H1 (cell line): ENCODE data around the gene MACROD1. TPM values are rescaled to one million over a fixed set of nuclear protein-coding genes. Genes with fewer than 3 reads are reported as not detected.

ENCODE experiments used
- CTCF ChIA-PET: fragments of 300-600 bp; sonication (Branson Sonifier 250); formaldehyde crosslinking; loops from one replicate; lab custom pipeline; 2021; ENCODE audit not compliant: partially characterized antibody; lab: Charles Lee
- POLR2A ChIA-PET: fragments of 300-600 bp; sonication (Branson Sonifier 250); formaldehyde crosslinking; loops from one replicate; lab custom pipeline; 2021; ENCODE audit warnings: inconsistent platforms; ENCODE audit not compliant: partially characterized antibody; lab: Charles Lee
- DNase-seq, 2 experiments: peaks; one replicate each; pipeline versions ENCODE4 v3.0.0 to v3.0.0-alpha.2; 2010 to 2022; ENCODE audit warnings: low spot score in 2 of 2, low read depth in 1 of 2, mixed read lengths in 1 of 2
- FAIRE-seq: peaks from 2 replicates; lab custom pipeline; 2011; peaks lifted over from hg19 to GRCh38; lab: Jason Lieb, UNC
- H2AFZ ChIP-seq: 2 replicates; pipeline ENCODE4 v1.8.1; 2012; ENCODE audit warnings: low read length, inconsistent platforms
- H2AK5ac ChIP-seq: 2 replicates; pipeline ENCODE4 v1.6.1; 2013; ENCODE audit warnings: low read depth, low read length
- H2BK120ac ChIP-seq: replicated peaks from 2 replicates; pipeline ENCODE3; 2013; ENCODE audit warnings: low read depth, low read length, inconsistent platforms
- H2BK12ac ChIP-seq: 2 replicates; pipeline ENCODE4 v1.6.1; 2013; ENCODE audit warnings: low read depth, low read length
- H2BK15ac ChIP-seq: 2 replicates; pipeline ENCODE4 v1.6.1; 2013; ENCODE audit warnings: low read length
- H2BK20ac ChIP-seq: 2 replicates; pipeline ENCODE4 v1.6.1; 2013; ENCODE audit warnings: low read length
- H2BK5ac ChIP-seq: 2 replicates; pipeline ENCODE4 v1.6.1; 2013; ENCODE audit warnings: low read depth, low read length
- H3K14ac ChIP-seq: 2 replicates; pipeline ENCODE4 v1.6.1; 2013; ENCODE audit warnings: inconsistent platforms; ENCODE audit not compliant: insufficient read length
- H3K18ac ChIP-seq: 2 replicates; pipeline ENCODE4 v1.6.1; 2013; ENCODE audit warnings: low read length; ENCODE audit errors: extremely low read depth
- H3K23ac ChIP-seq: 2 replicates; pipeline ENCODE4 v1.6.1; 2013; ENCODE audit warnings: inconsistent platforms; ENCODE audit not compliant: insufficient read length
- H3K23me2 ChIP-seq: 2 replicates; pipeline ENCODE4 v1.6.1; 2013; ENCODE audit warnings: low read depth, low read length
- H3K27ac ChIP-seq: 2 replicates; pipeline ENCODE4 v1.6.1; 2011; ENCODE audit warnings: low read depth, low read length, inconsistent platforms
- H3K27me3 ChIP-seq, 4 experiments: replicated peaks in 1 of 4; 1 replicate in 1 of 4; 2 replicates in 3 of 4; pipeline versions ENCODE4 v1.6.1 to v1.8.1; 2011 to 2013; ENCODE audit warnings: low read length in 3 of 4, mild to moderate bottlenecking in 3 of 4, inconsistent platforms in 2 of 4, mixed read lengths in 2 of 4, moderate library complexity in 1 of 4; ENCODE audit not compliant: control insufficient read depth in 3 of 4, insufficient read depth in 3 of 4; ENCODE audit errors: extremely low read depth in 1 of 4
- H3K36me3 ChIP-seq, 4 experiments: 2 replicates each; pipeline versions ENCODE4 v1.6.1 to v1.8.1; 2011 to 2013; ENCODE audit warnings: mild to moderate bottlenecking in 4 of 4, low read length in 3 of 4, moderate library complexity in 2 of 4, control low read depth in 1 of 4, inconsistent platforms in 1 of 4; ENCODE audit not compliant: insufficient read depth in 4 of 4, control insufficient read depth in 2 of 4
- H3K4ac ChIP-seq: replicated peaks from 2 replicates; pipeline ENCODE3; 2013; ENCODE audit warnings: low read length, low read depth, mixed read lengths, inconsistent platforms; ENCODE audit not compliant: insufficient read length
- H3K4me1 ChIP-seq, 4 experiments: replicated peaks in 1 of 4; 1 replicate in 1 of 4; 2 replicates in 3 of 4; pipeline versions ENCODE4 v1.6.1 to v1.8.1; 2011 to 2013; ENCODE audit warnings: low read length in 3 of 4, inconsistent platforms in 2 of 4, mixed read lengths in 1 of 4; ENCODE audit not compliant: insufficient read depth in 4 of 4, control insufficient read depth in 3 of 4
- H3K4me2 ChIP-seq, 2 experiments: 2 replicates each; pipeline versions ENCODE4 v1.6.1 to v1.8.1; 2011 to 2013; ENCODE audit warnings: low read depth in 2 of 2, low read length in 2 of 2, control low read depth in 1 of 2, inconsistent platforms in 1 of 2, mild to moderate bottlenecking in 1 of 2; ENCODE audit not compliant: insufficient read depth in 1 of 2
- H3K4me3 ChIP-seq, 4 experiments: fragments of 200-600, 300-600 bp in 1 of 4; sonication (generic), shearing (Covaris generic), sonication (Bioruptor Twin) in 1 of 4; 2 replicates each; pipeline versions ENCODE4 v1.5.1 to v1.8.1; 2011 to 2016; ENCODE audit warnings: low read length in 4 of 4, low read depth in 3 of 4, control low read depth in 2 of 4, inconsistent platforms in 2 of 4, mild to moderate bottlenecking in 2 of 4, mixed read lengths in 1 of 4, moderate library complexity in 1 of 4; ENCODE audit not compliant: insufficient read depth in 2 of 4; ENCODE audit errors: extremely low read depth in 1 of 4
- H3K56ac ChIP-seq: replicated peaks from 2 replicates; pipeline ENCODE3; 2013; ENCODE audit warnings: low read depth, mild to moderate bottlenecking, mixed read lengths, low read length, inconsistent platforms; ENCODE audit not compliant: insufficient read length
- H3K79me1 ChIP-seq: 2 replicates; pipeline ENCODE4 v1.6.1; 2013; ENCODE audit warnings: low read depth, low read length, control low read depth
- H3K79me2 ChIP-seq, 2 experiments: 2 replicates each; pipeline versions ENCODE4 v1.6.1 to v1.8.1; 2012 to 2013; ENCODE audit warnings: low read length in 2 of 2, mild to moderate bottlenecking in 2 of 2, inconsistent platforms in 1 of 2; ENCODE audit not compliant: insufficient read depth in 2 of 2, control insufficient read depth in 1 of 2
- H3K9ac ChIP-seq, 4 experiments: replicated peaks in 1 of 4; 1 replicate in 1 of 4; 2 replicates in 3 of 4; pipeline versions ENCODE4 v1.6.1 to v1.8.1; 2011 to 2013; ENCODE audit warnings: low read depth in 3 of 4, low read length in 3 of 4, control low read depth in 2 of 4, mild to moderate bottlenecking in 2 of 4, moderate library complexity in 2 of 4, inconsistent platforms in 1 of 4; ENCODE audit errors: extremely low read depth in 1 of 4
- H3K9me3 ChIP-seq, 2 experiments: 2 replicates each; pipeline versions ENCODE4 v1.6.1 to v1.8.1; 2012 to 2013; ENCODE audit warnings: mild to moderate bottlenecking in 2 of 2, moderate library complexity in 2 of 2, control low read depth in 1 of 2, inconsistent platforms in 1 of 2, low read depth in 1 of 2, low read length in 1 of 2, mixed read lengths in 1 of 2; ENCODE audit not compliant: insufficient read depth in 2 of 2
- H4K20me1 ChIP-seq, 2 experiments: replicated peaks in 1 of 2; 2 replicates each; pipeline versions ENCODE3 to v1.8.1; 2011 to 2013; ENCODE audit warnings: inconsistent platforms in 2 of 2, low read length in 2 of 2, mild to moderate bottlenecking in 1 of 2; ENCODE audit not compliant: insufficient read depth in 2 of 2, control insufficient read depth in 1 of 2
- H4K5ac ChIP-seq: 2 replicates; pipeline ENCODE4 v1.6.1; 2013; ENCODE audit warnings: low read length, low read depth, mixed read lengths, inconsistent platforms; ENCODE audit not compliant: insufficient read length
- H4K8ac ChIP-seq: 2 replicates; pipeline ENCODE4 v1.8.0; 2013; ENCODE audit warnings: mild to moderate bottlenecking, moderate library complexity, low read length, inconsistent platforms; ENCODE audit not compliant: insufficient read depth; ENCODE audit errors: extremely low read depth
- H4K91ac ChIP-seq: replicated peaks from 2 replicates; pipeline ENCODE3; 2013; ENCODE audit warnings: low read length, mixed read lengths, inconsistent platforms; ENCODE audit not compliant: insufficient read length
- BCL11A ChIP-seq, 2 experiments: IDR thresholded peaks; one replicate each; pipeline ENCODE4 v1.6.1; 2011; ENCODE audit warnings: low read depth in 2 of 2, low read length in 2 of 2, mild to moderate bottlenecking in 2 of 2
- CBX8 ChIP-seq: fragments of 300-800, 300-1000 bp; sonication (generic); IDR thresholded peaks from 2 replicates; pipeline ENCODE4 v1.7.1; 2016; ENCODE audit warnings: low read depth, low read length, borderline replicate concordance
- CHD1 ChIP-seq: IDR thresholded peaks from 2 replicates; pipeline ENCODE4 v1.6.1; 2012; ENCODE audit warnings: low read depth, low read length, improper control_type of control experiment
- EZH2 ChIP-seq: fragments of 200-600 bp; sonication (generic); IDR thresholded peaks from 2 replicates; pipeline ENCODE4 v1.7.1; 2012; ENCODE audit warnings: low read depth, mild to moderate bottlenecking, moderate library complexity, low read length, inconsistent platforms; ENCODE audit not compliant: severe bottlenecking
- FOSL1 ChIP-seq: IDR thresholded peaks from 2 replicates; pipeline ENCODE4 v1.6.1; 2011; ENCODE audit warnings: mild to moderate bottlenecking, low read depth, low read length, moderate library complexity; ENCODE audit not compliant: insufficient read depth
- HDAC2 ChIP-seq, 2 experiments: fragments of 300-600 bp in 1 of 2; sonication (generic) in 1 of 2; IDR thresholded peaks; 2 replicates each; pipeline ENCODE4 v1.6.1; 2011 to 2012; ENCODE audit warnings: low read depth in 2 of 2, low read length in 2 of 2, mild to moderate bottlenecking in 2 of 2, moderate library complexity in 2 of 2, borderline replicate concordance in 1 of 2, inconsistent platforms in 1 of 2
- JUN ChIP-seq: IDR thresholded peaks from 2 replicates; pipeline ENCODE4 v1.6.1; 2011; ENCODE audit warnings: low read depth, mild to moderate bottlenecking, improper control_type of control experiment, low read length
- KDM1A ChIP-seq: fragments of 200-600, 300-600 bp; sonication (generic); IDR thresholded peaks from 2 replicates; pipeline ENCODE4 v1.7.1; 2016; ENCODE audit warnings: mild to moderate bottlenecking, low read length, borderline replicate concordance
- KDM5A ChIP-seq: fragments of 200-600 bp; IDR thresholded peaks from 2 replicates; pipeline ENCODE4 v1.7.1; 2012; ENCODE audit warnings: mild to moderate bottlenecking, low read length, inconsistent platforms, mixed read lengths
- RXRA ChIP-seq: IDR thresholded peaks from 2 replicates; pipeline ENCODE4 v1.6.1; 2011; ENCODE audit warnings: low read depth, mild to moderate bottlenecking, low read length, moderate library complexity; ENCODE audit not compliant: insufficient read depth
- SP1 ChIP-seq: IDR thresholded peaks from 2 replicates; pipeline ENCODE4 v1.6.1; 2011; ENCODE audit warnings: low read depth, low read length
- SUZ12 ChIP-seq: fragments of 200-600 bp; sonication (generic); IDR thresholded peaks from 2 replicates; pipeline ENCODE4 v1.6.1; 2012; ENCODE audit warnings: mild to moderate bottlenecking, inconsistent platforms, low read length, moderate library complexity, mixed read lengths
- WGBS, 2 experiments: shearing (Covaris generic) in 1 of 2; methylation state at CpG; one replicate each; pipeline versions ENCODE4 v1.1.6 to v1.1.7; 2013 to 2015; ENCODE audit warnings: low lambda C conversion rate in 2 of 2, mixed read lengths in 2 of 2, inconsistent platforms in 1 of 2, low coverage in 1 of 2, missing lambda C conversion rate in 1 of 2; ENCODE audit not compliant: insufficient replicate concordance in 2 of 2, insufficient coverage in 1 of 2, insufficient read length in 1 of 2; ENCODE audit errors: extremely low coverage in 1 of 2, missing lambda C conversion rate in 1 of 2; 5-methylcytosine and 5-hydroxymethylcytosine counted together
- polyA plus RNA-seq, 7 experiments: library from polyadenylated mRNA; depleted of rRNA in 3 of 7; stranded (reverse) in 5 of 7; unstranded in 2 of 7; fragments of >200 nt in 5 of 7; fragments of 200-250 nt in 2 of 7; gene quantifications; 1 replicate in 5 of 7; 2 replicates in 1 of 7; 4 replicates in 1 of 7; pipeline versions ENCODE4 v1.2.1 to v1.2.3, GENCODE V29; 2011 to 2013; ENCODE audit warnings: missing spikeins in 2 of 7, mixed read lengths in 2 of 7
- total RNA-seq: library from RNA; stranded (reverse); fragmentation: NEBNext Ultra II Directional; extraction: Animal tissue kit (Norgen Biotek cat#: 25700); gene quantifications from 2 replicates; pipeline ENCODE4 v1.2.1, GENCODE V29; 2021
- TF ChIP-seq, protein P1 (sequence below): IDR thresholded peaks from 2 replicates; pipeline ENCODE4 v1.6.1; 2011; ENCODE audit warnings: low read depth, mild to moderate bottlenecking, low read length; ENCODE audit not compliant: insufficient read depth

The MACROD1 gene
- total and polyA plus RNA-seq, 2 of the 8 experiments (the other 6 are each of a cell fraction or from before 2014, with no cell fraction given), result 19.5 to 34.1 TPM

DNA sequence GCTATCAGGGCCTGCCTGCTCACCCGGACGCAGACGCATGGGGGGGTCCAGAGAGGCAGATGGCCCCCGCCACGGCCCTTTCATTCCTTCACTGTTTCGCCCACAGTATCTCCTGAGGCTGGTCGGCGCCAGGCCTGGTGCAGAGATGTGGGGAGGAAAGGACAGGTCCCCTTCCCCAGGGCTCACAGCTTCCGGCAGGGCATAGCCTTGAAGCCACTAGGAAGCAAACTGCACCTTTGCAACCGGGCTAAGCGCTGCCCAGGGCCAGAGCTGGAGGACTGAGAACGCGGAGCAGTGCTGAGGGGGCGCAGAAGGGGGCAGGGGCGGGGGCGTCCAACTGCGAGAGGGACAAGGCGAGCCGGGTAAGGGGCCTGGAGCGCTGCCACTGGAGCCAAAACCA is 150.4 kb downstream of the MACROD1 start:
- peaks cover 0 to 2% of the 10 kb centered on the region in 2 experiments; a peak in 1 of 4 replicates for H3K9me3 ChIP-seq
- no peak overlapping the region for H3K4ac ChIP-seq
- H3K23ac ChIP-seq, result no peak overlapping the region
- peak overlapping the region; percentile 39; the same call in 1 of the 2 replicates for H2AK5ac ChIP-seq
- H2BK5ac ChIP-seq, result no peak overlapping the region
- no peaks in the 10 kb centered on the region for H3K79me2 ChIP-seq
- peaks cover 0 to 9% (median 4%) of the 10 kb centered on the region in 4 experiments; a peak in 4 of 7 replicates for H3K4me1 ChIP-seq
- H4K8ac ChIP-seq, result 0 out of 2 replicates have a peak overlapping the region, but pooled peaks have one; percentile 16
- H4K5ac ChIP-seq, result no peak overlapping the region
- H4K91ac ChIP-seq, result no peak overlapping the region
- POLR2A ChIA-PET, result interaction anchor here (1.1 to 1.8 kb wide), 6 partner anchors 8 to 150 kb away, joined by 3 to 12 read pairs (median 4); partner anchors contain the start of gene MACROD1
- CTCF ChIA-PET, result interaction anchor here (0.6 to 8.2 kb wide), 13 partner anchors 8 to 134 kb away, joined by 3 to 74 read pairs (median 5); no protein-coding TSS in a partner anchor
- H2BK20ac ChIP-seq, result no peak overlapping the region
- no peak overlapping the region for H2BK120ac ChIP-seq
- H3K23me2 ChIP-seq, result peaks cover 6% of the 10 kb centered on the region; the same call in 1 of the 2 replicates
- H3K9ac ChIP-seq, result no peak overlapping the region
- WGBS, 2 experiments, result 81% methylated on average over 10 of the region's 20 CpGs; no CpG with 5 or more reads in 1 of the 2 experiments
- FAIRE-seq (no peak), DNase-seq (no peak)
- peaks cover 2 to 62% (median 36%) of the 10 kb centered on the region in 4 experiments for H3K27me3 ChIP-seq
- H3K56ac ChIP-seq, result no peak overlapping the region
- no peak overlapping the region for H2BK15ac ChIP-seq
- H3K18ac ChIP-seq, result no peak overlapping the region
- no peak overlapping the region for H2BK12ac ChIP-seq
- H4K20me1 ChIP-seq, result peaks cover 3 to 5% of the 10 kb centered on the region in 2 experiments
- H3K14ac ChIP-seq, result no peak overlapping the region
- H3K27ac ChIP-seq, result no peak overlapping the region
- no peaks in the 10 kb centered on the region for H3K36me3 ChIP-seq
- no peak overlapping the region for H3K4me3 ChIP-seq
- no peak overlapping the region for H2AFZ ChIP-seq
- no peak overlapping the region for H3K4me2 ChIP-seq
- no peaks in the 10 kb centered on the region; the same call in 1 of the 2 replicates for H3K79me1 ChIP-seq
- TF ChIP-seq SP1 (no peak), EZH2 (no peak), CBX8 (no peak), JUN (no peak), BCL11A (IDR thresholded peaks at IDR 0.05; ENCODE audit: low read depth in 2 of 2, low read length in 2 of 2) (no peak), CHD1 (no peak), RXRA (no peak), HDAC2 (IDR thresholded peaks at IDR 0.05; ENCODE audit: borderline replicate concordance in 1 of 2, low read depth in 2 of 2, low read length in 2 of 2) (no peak), KDM5A (no peak), SUZ12 (no peak), KDM1A (no peak), FOSL1 (no peak)
- TF ChIP-seq, protein P1, sequence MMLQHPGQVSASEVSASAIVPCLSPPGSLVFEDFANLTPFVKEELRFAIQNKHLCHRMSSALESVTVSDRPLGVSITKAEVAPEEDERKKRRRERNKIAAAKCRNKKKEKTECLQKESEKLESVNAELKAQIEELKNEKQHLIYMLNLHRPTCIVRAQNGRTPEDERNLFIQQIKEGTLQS, result no peak
